Spleen (tissue), 7 donors: ENCODE measurements around the gene SENP7.
"Not testable (repeated sequence)": the region's sequence is repeated elsewhere in the genome, so short reads cannot be mapped to it uniquely, and the experiment has no call there.

Source experiments
- POLR2AphosphoS5 ChIP-seq, 3 donors: sonication (generic); formaldehyde crosslinking; IDR thresholded peaks; one replicate each; pipeline ENCODE4 v1.5.1; 2017; ENCODE audit warnings: antibody characterized with exemption in 3 of 3
- TF ChIP-seq, protein P1 (sequence below), 11 experiments: fragments of 200-600 bp in 7 of 11; fragments of 450-650 bp in 4 of 11; sonication (generic) in 4 of 11; IDR thresholded peaks in 8 of 11; conservative IDR thresholded peaks in 3 of 11; 1 replicate in 7 of 11; 2 replicates in 4 of 11; pipeline versions ENCODE4 v1.4.0 to v1.8.0; 2016 to 2021; ENCODE audit warnings: antibody characterized with exemption in 11 of 11, inconsistent platforms in 4 of 11, mild to moderate bottlenecking in 1 of 11
- donor health status: DM: no; HTN: no; CAD: no; lungs with moderate emphysema.
- donor health status: DM: no; HTN: no; CAD: no.
- donor health status: DM: no; HTN: no; CAD: no.

DNA sequence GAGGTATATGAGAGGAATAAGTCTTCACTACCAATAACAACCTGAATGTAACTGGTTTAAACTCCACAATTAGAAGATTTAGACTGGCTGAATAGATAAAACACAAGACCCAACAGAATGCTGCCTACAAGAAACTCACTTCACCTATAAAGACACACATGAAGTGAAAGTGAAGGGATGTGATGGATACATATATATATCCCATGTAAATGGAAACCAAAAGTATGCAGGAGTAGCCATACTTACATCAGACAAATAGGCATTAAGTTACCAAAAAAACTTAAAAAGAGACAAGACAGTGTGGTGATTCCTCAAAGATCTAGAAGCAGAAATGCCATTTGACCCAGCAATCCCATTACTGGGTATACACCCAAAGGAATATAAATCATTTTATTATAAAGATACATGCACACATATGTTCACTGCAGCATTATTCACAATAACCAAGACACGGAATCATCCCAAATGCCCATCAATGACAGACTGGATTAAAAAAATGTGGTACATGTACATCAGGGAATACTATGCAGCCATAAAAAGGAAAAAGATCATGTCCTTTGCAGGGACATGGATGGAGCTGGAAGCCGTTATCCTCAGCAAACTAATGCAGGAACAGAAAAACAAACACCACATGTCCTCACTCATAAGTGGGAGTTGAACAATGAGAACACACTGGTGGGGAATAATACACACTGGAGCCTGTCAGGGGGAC is 38.0 kb downstream of the SENP7 start:
- TF ChIP-seq, protein P1, sequence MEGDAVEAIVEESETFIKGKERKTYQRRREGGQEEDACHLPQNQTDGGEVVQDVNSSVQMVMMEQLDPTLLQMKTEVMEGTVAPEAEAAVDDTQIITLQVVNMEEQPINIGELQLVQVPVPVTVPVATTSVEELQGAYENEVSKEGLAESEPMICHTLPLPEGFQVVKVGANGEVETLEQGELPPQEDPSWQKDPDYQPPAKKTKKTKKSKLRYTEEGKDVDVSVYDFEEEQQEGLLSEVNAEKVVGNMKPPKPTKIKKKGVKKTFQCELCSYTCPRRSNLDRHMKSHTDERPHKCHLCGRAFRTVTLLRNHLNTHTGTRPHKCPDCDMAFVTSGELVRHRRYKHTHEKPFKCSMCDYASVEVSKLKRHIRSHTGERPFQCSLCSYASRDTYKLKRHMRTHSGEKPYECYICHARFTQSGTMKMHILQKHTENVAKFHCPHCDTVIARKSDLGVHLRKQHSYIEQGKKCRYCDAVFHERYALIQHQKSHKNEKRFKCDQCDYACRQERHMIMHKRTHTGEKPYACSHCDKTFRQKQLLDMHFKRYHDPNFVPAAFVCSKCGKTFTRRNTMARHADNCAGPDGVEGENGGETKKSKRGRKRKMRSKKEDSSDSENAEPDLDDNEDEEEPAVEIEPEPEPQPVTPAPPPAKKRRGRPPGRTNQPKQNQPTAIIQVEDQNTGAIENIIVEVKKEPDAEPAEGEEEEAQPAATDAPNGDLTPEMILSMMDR (IDR thresholded peaks at IDR 0.05 in 8 of 11, conservative IDR thresholded peaks at IDR 0.05 in 3 of 11) = not testable (repeated sequence)
- TF ChIP-seq POLR2AphosphoS5 (IDR thresholded peaks at IDR 0.05) = not testable (repeated sequence)
